ENCODE results near the gene RTL1. TPM values are rescaled to one million over a fixed set of nuclear protein-coding genes. Genes with fewer than 3 reads are reported as not detected.

Gene RTL1
- 0.23 to 0.35 TPM (median 0.31 TPM) in 5 replicates for total RNA-seq (2022; extraction: Qiagen RNA extraction; ENCODE audit: low read depth)

GRCh38 chr14:100903672-100904185, at the start of gene RTL1:
Gene RTL1, minus strand, starts transcription at chr14:100903722. Its CDS starts 18,934 bp downstream, at chr14:100884788.

Other genes with a start within 250 kb of the RTL1 start
- 0.22 to 0.65 TPM (median 0.48 TPM) in 5 replicates for gene DLK1, start 176.8 kb downstream of the RTL1 start, total RNA-seq (2022; extraction: Qiagen RNA extraction; ENCODE audit: low read depth)
- gene MEG3, start 77.6 kb downstream of the RTL1 start, total RNA-seq (2022; extraction: Qiagen RNA extraction; ENCODE audit: low read depth), result 56.5 to 102 TPM (median 73.0 TPM) in 5 replicates